Cardiac muscle cell (in vitro differentiated cells and primary cell): ENCODE measurements around the gene HRH3. TPM values are rescaled to one million over a fixed set of nuclear protein-coding genes. Genes with fewer than 3 reads are reported as not detected.

Experiments
- DNase-seq, 2 donors: peaks; one replicate each; pipeline versions ENCODE4 v3.0.0 to v3.0.0-alpha.2; 2010 to 2017; ENCODE audit warnings: low read depth in 1 of 2, low spot score in 1 of 2
- H3K27ac ChIP-seq: fragments of 200-600 bp; sonication (generic); 2 replicates; pipeline ENCODE4 v1.5.1; 2016
- H3K27me3 ChIP-seq: fragments of 200-600 bp; sonication (generic); 2 replicates; pipeline ENCODE4 v1.6.0; 2016; ENCODE audit warnings: control low read depth
- H3K36me3 ChIP-seq: fragments of 200-600 bp; sonication (generic); 2 replicates; pipeline ENCODE4 v1.5.1; 2016; ENCODE audit warnings: control low read depth
- H3K4me1 ChIP-seq: fragments of 200-600 bp; sonication (generic); 2 replicates; pipeline ENCODE4 v1.8.1; 2017; ENCODE audit warnings: low read depth, mild to moderate bottlenecking, mixed run types
- H3K4me3 ChIP-seq: fragments of 200-600 bp; sonication (generic); 2 replicates; pipeline ENCODE4 v1.5.1; 2016; ENCODE audit warnings: mild to moderate bottlenecking
- H3K9me3 ChIP-seq: fragments of 200-600 bp; sonication (generic); 2 replicates; pipeline ENCODE4 v1.5.1; 2017; ENCODE audit warnings: low read depth, mild to moderate bottlenecking, control low read depth
- polyA plus RNA-seq: library from polyadenylated mRNA; unstranded; fragments of >200 nt; fragmentation: Nextera tagmentation; extraction: Ambion mirVana; gene quantifications from 2 replicates; pipeline ENCODE4 v1.2.1, GENCODE V29; 2016
- total RNA-seq: library from RNA; depleted of rRNA; stranded (reverse); fragments of >200 nt; gene quantifications from 2 replicates; pipeline ENCODE4 v1.2.3, GENCODE V29; 2016
- TF ChIP-seq, protein P1 (sequence below): IDR thresholded peaks from 2 replicates; pipeline ENCODE4 v1.5.1; 2012; ENCODE audit warnings: low read depth, mild to moderate bottlenecking, low read length

HRH3 gene
- total and polyA plus RNA-seq, 2 experiments from 2014 or later: not detected

DNA sequence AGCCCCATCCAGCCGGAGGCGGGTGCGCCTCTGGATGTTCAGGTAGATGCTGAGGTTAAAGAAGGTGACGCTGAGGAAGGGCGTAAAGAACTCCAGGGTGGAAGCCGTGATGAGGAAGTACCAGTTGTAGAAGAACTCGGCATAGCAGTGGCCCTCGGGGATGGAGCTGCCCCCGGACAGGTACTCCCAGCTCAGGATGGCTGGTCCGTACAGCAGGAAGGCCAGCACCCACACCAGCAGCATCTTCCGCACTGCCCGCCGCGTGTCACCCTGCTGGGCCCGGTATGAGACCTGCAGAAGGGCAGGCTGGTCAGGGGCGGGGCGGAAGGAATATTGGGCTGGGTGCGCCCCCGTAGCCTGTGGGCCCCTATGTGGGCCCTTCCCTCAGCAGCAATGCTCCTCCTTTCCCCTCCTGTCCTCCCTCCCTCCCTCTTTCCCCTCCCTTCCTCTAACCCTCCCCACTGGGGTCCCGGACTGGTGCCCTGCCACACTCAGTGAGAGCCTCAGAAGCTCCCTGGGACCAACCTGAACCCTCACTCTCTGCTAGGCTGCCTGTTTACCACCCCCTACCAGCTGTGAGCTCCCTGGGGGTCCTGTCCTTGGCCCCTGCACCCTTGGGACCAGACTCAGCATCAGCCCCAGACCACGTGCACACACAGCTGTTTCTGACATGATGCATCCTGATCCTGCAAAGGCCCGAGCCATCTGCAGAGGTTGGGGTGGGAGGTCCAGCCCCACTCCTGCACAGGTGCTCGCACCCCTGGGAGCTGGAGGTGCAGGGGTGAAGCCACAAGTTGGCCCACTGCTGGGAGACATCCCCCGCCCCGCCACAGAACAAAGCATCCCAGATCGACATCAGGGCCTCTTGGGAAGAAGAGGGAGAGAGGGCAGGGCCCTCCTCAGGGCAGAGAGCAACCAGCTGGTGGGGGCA, 3.2 kb downstream of the HRH3 start:
- no peaks in the 10 kb centered on the region for H3K9me3 ChIP-seq

GRCh38 chr20:62215991-62216635, 4.0 kb downstream of the HRH3 start:
- Histone ChIP-seq H3K4me3 (no peak overlapping the region), H3K36me3 (no peaks in the 10 kb centered on the region), H3K9me3 (no peaks in the 10 kb centered on the region), H3K27me3 (peaks cover 73% of the 10 kb centered on the region), H3K4me1 (peaks cover 5% of the 10 kb centered on the region), H3K27ac (no peak overlapping the region)
- TF ChIP-seq, protein P1, sequence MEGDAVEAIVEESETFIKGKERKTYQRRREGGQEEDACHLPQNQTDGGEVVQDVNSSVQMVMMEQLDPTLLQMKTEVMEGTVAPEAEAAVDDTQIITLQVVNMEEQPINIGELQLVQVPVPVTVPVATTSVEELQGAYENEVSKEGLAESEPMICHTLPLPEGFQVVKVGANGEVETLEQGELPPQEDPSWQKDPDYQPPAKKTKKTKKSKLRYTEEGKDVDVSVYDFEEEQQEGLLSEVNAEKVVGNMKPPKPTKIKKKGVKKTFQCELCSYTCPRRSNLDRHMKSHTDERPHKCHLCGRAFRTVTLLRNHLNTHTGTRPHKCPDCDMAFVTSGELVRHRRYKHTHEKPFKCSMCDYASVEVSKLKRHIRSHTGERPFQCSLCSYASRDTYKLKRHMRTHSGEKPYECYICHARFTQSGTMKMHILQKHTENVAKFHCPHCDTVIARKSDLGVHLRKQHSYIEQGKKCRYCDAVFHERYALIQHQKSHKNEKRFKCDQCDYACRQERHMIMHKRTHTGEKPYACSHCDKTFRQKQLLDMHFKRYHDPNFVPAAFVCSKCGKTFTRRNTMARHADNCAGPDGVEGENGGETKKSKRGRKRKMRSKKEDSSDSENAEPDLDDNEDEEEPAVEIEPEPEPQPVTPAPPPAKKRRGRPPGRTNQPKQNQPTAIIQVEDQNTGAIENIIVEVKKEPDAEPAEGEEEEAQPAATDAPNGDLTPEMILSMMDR: no peak
- no peak for DNase-seq

More for the DNA sequence above, 3.2 kb downstream of the HRH3 start:
- TF ChIP-seq, protein P1: no peak
- Histone ChIP-seq H3K27me3 (peaks cover 81% of the 10 kb centered on the region), H3K4me1 (peaks cover 5% of the 10 kb centered on the region), H3K36me3 (no peaks in the 10 kb centered on the region), H3K27ac (no peak overlapping the region), H3K4me3 (no peak overlapping the region)
- DNase-seq: no peak

DNA sequence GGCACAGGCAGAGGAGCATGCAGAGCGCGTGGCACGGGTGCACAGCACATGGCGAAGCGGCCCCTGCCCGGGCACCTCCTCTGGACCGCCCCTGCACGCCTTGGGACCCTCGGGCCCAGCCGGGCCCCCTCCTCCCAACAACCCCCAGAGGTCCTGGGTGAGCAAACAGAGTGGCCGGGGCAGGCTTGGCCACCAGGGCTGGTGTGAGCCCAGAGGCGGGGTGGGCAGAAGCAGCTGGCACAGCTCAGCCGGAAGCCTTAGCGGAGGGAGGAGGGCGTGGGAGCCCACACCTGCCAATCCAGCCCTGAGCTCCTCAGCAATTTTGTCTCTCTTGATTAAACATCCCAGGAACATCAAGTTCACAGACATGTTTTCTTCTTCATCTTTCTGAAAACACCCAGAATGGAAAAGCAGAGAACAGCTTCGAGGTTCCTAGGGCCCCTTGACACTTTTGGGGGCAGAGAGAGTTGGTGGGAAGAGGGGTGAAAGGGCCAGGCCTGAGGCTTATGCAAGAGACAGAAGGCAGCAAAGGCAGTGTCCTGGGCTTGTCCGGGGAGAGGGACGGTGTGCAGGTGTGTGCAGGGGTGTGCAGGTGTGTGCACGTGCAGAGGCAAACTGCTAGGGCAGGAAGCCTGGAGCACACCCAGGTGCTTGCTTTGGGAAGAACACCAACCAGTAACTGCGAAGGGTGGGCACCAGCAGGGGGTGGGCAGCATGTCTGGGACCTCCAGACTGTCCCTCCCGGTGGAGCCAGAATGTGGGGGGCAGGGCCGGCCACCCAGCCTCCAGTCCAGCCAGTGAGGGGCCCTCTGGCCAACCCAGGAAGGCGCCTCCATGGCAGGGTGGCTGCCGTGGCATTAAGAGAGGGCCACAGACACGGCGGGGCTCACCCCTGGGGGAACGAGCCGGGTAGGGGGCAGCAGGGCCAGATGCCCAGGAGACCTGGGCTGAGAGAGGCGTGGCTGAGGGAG, 4.8 kb downstream of the HRH3 start:
- peaks cover 65% of the 10 kb centered on the region for H3K27me3 ChIP-seq
- H3K4me3 ChIP-seq: no peak overlapping the region
- peaks cover under 1% of the 10 kb centered on the region for H3K4me1 ChIP-seq
- DNase-seq: no peak
- TF ChIP-seq, protein P1: no peak
- H3K36me3 ChIP-seq: no peaks in the 10 kb centered on the region
- no peaks in the 10 kb centered on the region for H3K9me3 ChIP-seq
- no peak overlapping the region for H3K27ac ChIP-seq

- TF ChIP-seq, protein P1: no peak
- Histone ChIP-seq H3K4me3 (no peak overlapping the region), H3K9me3 (no peaks in the 10 kb centered on the region), H3K27me3 (peaks cover 55% of the 10 kb centered on the region), H3K4me1 (no peaks in the 10 kb centered on the region), H3K27ac (no peak overlapping the region), H3K36me3 (no peaks in the 10 kb centered on the region)
- no peak for DNase-seq
Observed at GRCh38 chr20:62214067-62214466, 6.0 kb downstream of the HRH3 start.

- no peaks in the 10 kb centered on the region for H3K36me3 ChIP-seq
- peaks cover 37% of the 10 kb centered on the region for H3K27me3 ChIP-seq
- no peak for DNase-seq
- no peak overlapping the region for H3K4me3 ChIP-seq
- TF ChIP-seq, protein P1: no peak
- no peaks in the 10 kb centered on the region for H3K9me3 ChIP-seq
- no peak overlapping the region for H3K27ac ChIP-seq
- peaks cover 4% of the 10 kb centered on the region for H3K4me1 ChIP-seq
Observed at GRCh38 chr20:62212299-62212698, 7.8 kb downstream of the HRH3 start.
